ENCODE results near the gene KIT. TPM values are rescaled to one million over a fixed set of nuclear protein-coding genes. Genes with fewer than 3 reads are reported as not detected.

The KIT gene
- total and polyA plus RNA-seq, 2 of the 4 experiments (the other 2 are of a cell fraction): 3.3 to 5.9 TPM

DNA sequence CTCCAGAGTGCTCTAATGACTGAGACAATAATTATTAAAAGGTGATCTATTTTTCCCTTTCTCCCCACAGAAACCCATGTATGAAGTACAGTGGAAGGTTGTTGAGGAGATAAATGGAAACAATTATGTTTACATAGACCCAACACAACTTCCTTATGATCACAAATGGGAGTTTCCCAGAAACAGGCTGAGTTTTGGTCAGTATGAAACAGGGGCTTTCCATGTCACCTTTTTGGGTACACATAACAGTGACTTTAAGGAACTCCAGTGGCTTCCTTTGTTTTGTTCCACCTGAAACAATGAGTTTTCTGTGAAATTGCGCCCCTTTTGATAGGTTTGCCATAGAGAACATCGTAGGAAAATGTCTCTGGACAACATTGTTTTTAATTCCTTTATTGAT, 69.6 kb downstream of the KIT start:
- no peak overlapping the region for H4K8ac ChIP-seq (ENCODE audit: low read depth in 2 of 2, low read length in 2 of 2)
- no peaks in the 10 kb centered on the region for H4K20me1 ChIP-seq (ENCODE audit: insufficient read depth, low read length)
- H3K23ac ChIP-seq (ENCODE audit: low read depth, low read length): no peak overlapping the region
- no peak overlapping the region for H3K4me2 ChIP-seq (ENCODE audit: low read depth, low read length)
- intact Hi-C loops (cut with micrococcal nuclease) (no loop called here), in situ Hi-C loops (cut with MboI; ENCODE audit: low sequenced_read_pairs) (no loop called here), dilution Hi-C loops (cut with HindIII; ENCODE audit: low sequenced_read_pairs, unreplicated experiment) (no loop called here)
- H3K4ac ChIP-seq (ENCODE audit: low read depth, low read length): no peak overlapping the region
- no CpG with 5 or more reads among the region's 2 CpGs for WGBS, 2 experiments (ENCODE audit: extremely low coverage in 2 of 2, insufficient read length in 1 of 2)
- no peak for TF ChIP-seq CEBPB (IDR thresholded peaks at IDR 0.05; ENCODE audit: low read depth, low read length)
- TF ChIP-seq, protein P1, sequence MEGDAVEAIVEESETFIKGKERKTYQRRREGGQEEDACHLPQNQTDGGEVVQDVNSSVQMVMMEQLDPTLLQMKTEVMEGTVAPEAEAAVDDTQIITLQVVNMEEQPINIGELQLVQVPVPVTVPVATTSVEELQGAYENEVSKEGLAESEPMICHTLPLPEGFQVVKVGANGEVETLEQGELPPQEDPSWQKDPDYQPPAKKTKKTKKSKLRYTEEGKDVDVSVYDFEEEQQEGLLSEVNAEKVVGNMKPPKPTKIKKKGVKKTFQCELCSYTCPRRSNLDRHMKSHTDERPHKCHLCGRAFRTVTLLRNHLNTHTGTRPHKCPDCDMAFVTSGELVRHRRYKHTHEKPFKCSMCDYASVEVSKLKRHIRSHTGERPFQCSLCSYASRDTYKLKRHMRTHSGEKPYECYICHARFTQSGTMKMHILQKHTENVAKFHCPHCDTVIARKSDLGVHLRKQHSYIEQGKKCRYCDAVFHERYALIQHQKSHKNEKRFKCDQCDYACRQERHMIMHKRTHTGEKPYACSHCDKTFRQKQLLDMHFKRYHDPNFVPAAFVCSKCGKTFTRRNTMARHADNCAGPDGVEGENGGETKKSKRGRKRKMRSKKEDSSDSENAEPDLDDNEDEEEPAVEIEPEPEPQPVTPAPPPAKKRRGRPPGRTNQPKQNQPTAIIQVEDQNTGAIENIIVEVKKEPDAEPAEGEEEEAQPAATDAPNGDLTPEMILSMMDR (conservative IDR thresholded peaks at IDR 0.05; ENCODE audit: low read depth, low read length): no peak
- TF ChIP-seq FOS (IDR thresholded peaks at IDR 0.05; ENCODE audit: low read depth, low read length): no peak
- no peak for TF ChIP-seq MAFK (IDR thresholded peaks at IDR 0.05; ENCODE audit: low read depth, low read length)
- TF ChIP-seq RAD21 (IDR thresholded peaks at IDR 0.05; ENCODE audit: low read length): no peak
- TF ChIP-seq MAZ (IDR thresholded peaks at IDR 0.05; ENCODE audit: borderline replicate concordance, low read depth, low read length): no peak
- TF ChIP-seq USF2 (IDR thresholded peaks at IDR 0.05; ENCODE audit: low read depth, low read length): no peak
- no peak for TF ChIP-seq BHLHE40 (IDR thresholded peaks at IDR 0.05; ENCODE audit: low read depth, low read length)
- TF ChIP-seq SMC3 (IDR thresholded peaks at IDR 0.05; ENCODE audit: low read depth, low read length): no peak
- BruUV-seq (replicated peaks): no TSS peak
- H3K27me3 ChIP-seq (ENCODE audit: control insufficient read depth, insufficient read depth, low read length): no peaks in the 10 kb centered on the region
- ATAC-seq (ENCODE audit: low read depth) (no peak), DNase-seq (no peak)
- H3K79me1 ChIP-seq (ENCODE audit: low read depth in 1 of 2, low read length in 2 of 2): no peaks in the 10 kb centered on the region
- no peak overlapping the region for H2BK15ac ChIP-seq (ENCODE audit: low read depth, low read length)
- no peak overlapping the region for H2BK5ac ChIP-seq (ENCODE audit: low read depth, low read length, poor library complexity, severe bottlenecking)
- no peak overlapping the region for H2AFZ ChIP-seq (replicated peaks; ENCODE audit: low read length, poor library complexity)
- H3K9me3 ChIP-seq (ENCODE audit: control insufficient read depth, insufficient read depth, low read length): no peaks in the 10 kb centered on the region
- no peak overlapping the region for H2AK9ac ChIP-seq (replicated peaks; ENCODE audit: low read depth, low read length, poor library complexity)
- H3K4me1 ChIP-seq (ENCODE audit: control insufficient read depth, insufficient read depth, low read length): no peaks in the 10 kb centered on the region
- CTCF ChIA-PET: no interaction called here
- no peak overlapping the region for H3K56ac ChIP-seq (ENCODE audit: extremely low read depth, insufficient read depth, low read length)
- no peak overlapping the region for H2BK20ac ChIP-seq (ENCODE audit: low read depth, low read length)
- H2BK120ac ChIP-seq (ENCODE audit: low read depth, low read length): no peak overlapping the region
- no peak overlapping the region for H3K27ac ChIP-seq (ENCODE audit: insufficient read depth, low read length)
- H3K36me3 ChIP-seq (ENCODE audit: control insufficient read depth, insufficient read depth, low read length): peaks cover 3% of the 10 kb centered on the region
- H2AK5ac ChIP-seq (ENCODE audit: low read depth, low read length): no peak overlapping the region
- no peak overlapping the region for H3K14ac ChIP-seq (replicated peaks; ENCODE audit: low read depth, low read length)
- H4K5ac ChIP-seq (ENCODE audit: low read depth, low read length): no peak overlapping the region
- no peak overlapping the region for H4K91ac ChIP-seq (ENCODE audit: insufficient read depth, low read depth, low read length)
- H3K9ac ChIP-seq (ENCODE audit: low read depth, low read length): no peak overlapping the region
- H3K9me1 ChIP-seq (ENCODE audit: insufficient read depth, low read length): no peaks in the 10 kb centered on the region; the same call in 1 of the 2 replicates
- POLR2A ChIA-PET (ENCODE audit: unreplicated experiment): no interaction called here
- H3K18ac ChIP-seq (ENCODE audit: low read depth, low read length): no peak overlapping the region
- no peak overlapping the region for H3K4me3 ChIP-seq (ENCODE audit: insufficient read depth, low read depth, low read length)

Data from IMR-90 (cell line).